ENCODE measurements around the gene COL6A2.

DNA sequence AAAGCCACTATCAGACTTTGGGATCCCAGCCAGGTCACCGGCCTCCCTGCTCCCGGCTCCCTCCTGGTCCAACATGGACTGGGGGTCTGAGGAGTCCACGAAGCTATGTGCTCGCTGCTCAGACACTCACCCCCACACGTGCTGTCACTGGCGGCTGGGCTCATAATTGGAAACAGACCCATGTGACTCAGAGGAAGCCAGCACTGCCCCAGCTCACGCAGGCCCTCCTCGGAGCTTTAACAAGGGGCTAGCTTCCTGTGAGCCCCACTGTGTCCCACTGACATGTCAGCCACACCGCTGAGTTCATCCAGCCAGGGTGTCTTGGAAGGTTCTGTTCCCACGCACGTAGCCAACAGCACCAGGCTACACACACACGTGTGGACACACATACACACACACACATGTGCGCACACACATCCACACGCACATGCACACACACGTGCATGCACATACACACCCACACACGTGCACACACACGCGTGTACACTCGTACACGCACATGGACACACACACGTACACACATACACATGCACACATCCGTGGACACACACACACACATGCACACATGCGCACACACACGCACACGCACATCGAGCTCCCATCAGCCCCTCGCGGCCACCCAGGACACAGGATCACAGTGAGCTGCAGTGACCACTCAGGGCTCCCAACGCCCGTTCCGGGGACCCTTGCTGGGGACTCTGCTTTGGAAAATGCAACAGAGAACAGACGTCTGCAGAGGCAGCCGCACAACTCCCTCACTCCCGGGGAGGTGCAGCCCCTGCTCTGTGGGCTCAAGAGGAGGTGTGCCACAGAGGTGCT lies 18.4 kb upstream of the COL6A2 start:
- TF ChIP-seq BHLHE40 (IDR thresholded peaks at IDR 0.05; ENCODE audit: low read depth, low read length) (no peak), HDAC2 (IDR thresholded peaks at IDR 0.05) (no peak)
- TF ChIP-seq, protein P1, sequence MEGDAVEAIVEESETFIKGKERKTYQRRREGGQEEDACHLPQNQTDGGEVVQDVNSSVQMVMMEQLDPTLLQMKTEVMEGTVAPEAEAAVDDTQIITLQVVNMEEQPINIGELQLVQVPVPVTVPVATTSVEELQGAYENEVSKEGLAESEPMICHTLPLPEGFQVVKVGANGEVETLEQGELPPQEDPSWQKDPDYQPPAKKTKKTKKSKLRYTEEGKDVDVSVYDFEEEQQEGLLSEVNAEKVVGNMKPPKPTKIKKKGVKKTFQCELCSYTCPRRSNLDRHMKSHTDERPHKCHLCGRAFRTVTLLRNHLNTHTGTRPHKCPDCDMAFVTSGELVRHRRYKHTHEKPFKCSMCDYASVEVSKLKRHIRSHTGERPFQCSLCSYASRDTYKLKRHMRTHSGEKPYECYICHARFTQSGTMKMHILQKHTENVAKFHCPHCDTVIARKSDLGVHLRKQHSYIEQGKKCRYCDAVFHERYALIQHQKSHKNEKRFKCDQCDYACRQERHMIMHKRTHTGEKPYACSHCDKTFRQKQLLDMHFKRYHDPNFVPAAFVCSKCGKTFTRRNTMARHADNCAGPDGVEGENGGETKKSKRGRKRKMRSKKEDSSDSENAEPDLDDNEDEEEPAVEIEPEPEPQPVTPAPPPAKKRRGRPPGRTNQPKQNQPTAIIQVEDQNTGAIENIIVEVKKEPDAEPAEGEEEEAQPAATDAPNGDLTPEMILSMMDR (IDR thresholded peaks at IDR 0.05) = no peak

All from A549 (cell line).